ENCODE data around the gene ITIH1.

DNA sequence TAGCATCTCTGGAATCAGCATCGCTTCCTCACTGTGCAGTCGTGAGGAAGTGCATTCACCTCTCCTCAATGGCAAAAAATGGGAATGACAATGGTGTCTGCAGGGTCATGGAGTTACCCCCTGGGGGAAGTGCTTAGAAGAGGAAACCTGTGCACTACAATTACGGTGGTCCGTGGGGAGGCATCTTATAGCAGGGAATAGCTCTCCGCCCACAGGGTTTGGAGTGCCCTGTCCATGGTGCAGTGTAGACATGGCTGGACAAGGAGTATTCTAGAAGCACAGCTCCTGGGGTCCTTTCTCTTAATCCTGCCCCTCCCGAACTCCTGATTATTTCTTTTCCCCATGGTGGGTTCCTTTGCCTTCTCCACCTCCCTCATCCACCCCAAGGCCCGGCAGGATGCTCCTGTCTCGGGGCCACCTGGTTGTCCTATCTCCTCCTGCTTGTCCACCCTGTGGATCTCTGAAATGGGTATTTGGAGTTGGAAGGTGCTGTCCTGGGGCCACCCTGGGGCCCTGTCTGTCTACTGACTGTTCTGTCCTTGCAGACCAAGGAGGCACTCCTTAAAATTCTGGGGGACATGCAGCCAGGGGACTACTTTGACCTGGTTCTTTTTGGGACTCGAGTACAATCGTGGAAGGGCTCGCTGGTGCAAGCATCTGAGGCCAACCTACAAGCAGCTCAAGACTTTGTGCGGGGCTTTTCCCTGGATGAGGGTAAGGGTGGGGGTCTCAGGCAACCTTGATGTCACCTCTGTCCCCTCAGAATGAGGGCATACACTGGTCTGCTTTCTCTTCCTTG lies 5.2 kb downstream of the ITIH1 start:
- TF ChIP-seq USF2 (CRISPR knock-in tag; IDR thresholded peaks at IDR 0.05) (no peak), CTCF (IDR thresholded peaks at IDR 0.05) (no peak), NR1H2 (CRISPR knock-in tag; IDR thresholded peaks at IDR 0.05) (no peak), ATF2 (CRISPR knock-in tag; IDR thresholded peaks at IDR 0.05; ENCODE audit: borderline replicate concordance, low read depth) (no peak), E2F4 (CRISPR knock-in tag; IDR thresholded peaks at IDR 0.05; ENCODE audit: borderline replicate concordance, low read depth) (no peak), FOXJ3 (CRISPR knock-in tag; IDR thresholded peaks at IDR 0.05; ENCODE audit: borderline replicate concordance) (no peak), CREB1 (CRISPR knock-in tag; IDR thresholded peaks at IDR 0.05) (no peak), ETV6 (CRISPR knock-in tag; IDR thresholded peaks at IDR 0.05) (no peak), ATF3 (CRISPR knock-in tag; conservative IDR thresholded peaks at IDR 0.05) (no peak), TCF7 (CRISPR knock-in tag; IDR thresholded peaks at IDR 0.05; ENCODE audit: low read depth) (no peak), ZNF263 (CRISPR knock-in tag; IDR thresholded peaks at IDR 0.05; ENCODE audit: low read depth) (no peak)
- TF ChIP-seq, protein P1, sequence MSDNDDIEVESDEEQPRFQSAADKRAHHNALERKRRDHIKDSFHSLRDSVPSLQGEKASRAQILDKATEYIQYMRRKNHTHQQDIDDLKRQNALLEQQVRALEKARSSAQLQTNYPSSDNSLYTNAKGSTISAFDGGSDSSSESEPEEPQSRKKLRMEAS (CRISPR knock-in tag; IDR thresholded peaks at IDR 0.05), result no peak

Data from WTC11 (cell line).